Mammary epithelial cell (primary cell): Measurements from ENCODE around the gene CD22.

Source experiments
- CTCF ChIP-seq, 2 donors: IDR thresholded peaks in 1 of 2; conservative IDR thresholded peaks in 1 of 2; 2 replicates each; pipeline ENCODE4 v1.5.1; 2011 to 2012; ENCODE audit warnings: inconsistent platforms in 2 of 2, low read length in 2 of 2, mild to moderate bottlenecking in 2 of 2, control low read depth in 1 of 2, low read depth in 1 of 2; ENCODE audit not compliant: insufficient read depth in 1 of 2; ENCODE audit errors: extremely low read depth in 1 of 2
- EZH2 ChIP-seq: IDR thresholded peaks from 2 replicates; pipeline ENCODE4 v1.6.1; 2012; ENCODE audit warnings: low read length, inconsistent platforms, borderline replicate concordance

- TF ChIP-seq CTCF (conservative IDR thresholded peaks at IDR 0.05 in 1 of 2, IDR thresholded peaks at IDR 0.05 in 1 of 2; ENCODE audit: extremely low read depth in 1 of 2, insufficient read depth in 1 of 2, low read depth in 1 of 2, low read length in 2 of 2): no peak
- TF ChIP-seq EZH2: no peak
Observed at GRCh38 chr19:35375505-35376307, 46.7 kb downstream of the CD22 start.
